Thoracic aorta (tissue), 2 donors: ENCODE results near the gene PHF12. TPM values are rescaled to one million over a fixed set of nuclear protein-coding genes. Genes with fewer than 3 reads are reported as not detected.

Experiments used
- ATAC-seq: fragments of 150-250 bp; one replicate; pipeline ENCODE4 v1.8.0; 2017; ENCODE audit warnings: low read depth; ENCODE audit not compliant: insufficient number of reproducible peaks, low FRiP score
- DNase-seq: peaks from one replicate; pipeline ENCODE4 v3.0.0-alpha.2; 2020; ENCODE audit warnings: low spot score
- H3K27ac ChIP-seq, 2 donors: fragments of 200-600 bp; sonication (generic); 1 replicate in 1 of 2; 2 replicates in 1 of 2; pipeline ENCODE4 v1.5.1; 2016; ENCODE audit warnings: mild to moderate bottlenecking in 2 of 2, moderate library complexity in 2 of 2
- H3K27me3 ChIP-seq: fragments of 200-600 bp; sonication (generic); replicated peaks from 2 replicates; pipeline ENCODE4 v1.6.0; 2016; ENCODE audit warnings: mild to moderate bottlenecking; ENCODE audit not compliant: insufficient read depth
- H3K36me3 ChIP-seq: fragments of 200-600 bp; sonication (generic); one replicate; pipeline ENCODE4 v1.5.1; 2016
- H3K4me1 ChIP-seq, 2 donors: fragments of 200-600 bp; sonication (generic); 1 replicate in 1 of 2; 2 replicates in 1 of 2; pipeline versions ENCODE4 v1.5.1 to v1.6.0; 2016; ENCODE audit warnings: low read depth in 2 of 2, mild to moderate bottlenecking in 1 of 2; ENCODE audit not compliant: control insufficient read depth in 1 of 2
- H3K4me3 ChIP-seq: fragments of 200-600 bp; sonication (generic); 2 replicates; pipeline ENCODE4 v1.5.1; 2016; ENCODE audit warnings: mild to moderate bottlenecking
- H3K9me3 ChIP-seq: fragments of 200-600 bp; sonication (generic); 2 replicates; pipeline ENCODE4 v1.5.1; 2016
- total RNA-seq, 2 donors: library from RNA; depleted of rRNA; stranded (reverse); fragments of >200 nt; gene quantifications; one replicate each; pipeline versions ENCODE4 v1.1.0 to v1.2.3, GENCODE V29; 2016
- TF ChIP-seq, protein P1 (sequence below): fragments of 200-600 bp; sonication (generic); IDR thresholded peaks from one replicate; pipeline ENCODE4 v1.5.1; 2019; ENCODE audit warnings: antibody characterized with exemption

PHF12 gene
- total RNA-seq, 2 donors from 2014 or later: 46.4 to 99.4 TPM

DNA sequence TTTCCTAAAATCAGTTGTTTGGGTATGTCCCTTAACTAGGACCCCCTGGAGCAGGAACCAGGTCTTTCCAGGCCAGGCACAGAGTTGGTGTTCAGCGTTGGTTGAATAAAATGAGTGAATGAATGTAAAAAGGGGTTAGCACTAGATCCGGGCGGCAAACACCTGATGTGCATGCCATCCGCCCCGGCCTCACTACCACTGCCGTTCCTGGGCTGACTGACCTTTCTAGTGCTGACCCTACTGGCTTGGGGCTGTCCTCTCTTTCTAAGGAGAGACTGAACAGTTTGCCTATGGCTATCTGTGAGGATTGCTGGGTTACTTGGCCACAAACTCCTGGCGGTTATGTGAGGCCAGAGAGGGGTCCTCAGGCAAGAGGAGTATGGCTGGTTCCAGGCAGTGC is 10.1 kb upstream of the PHF12 start:
- Histone ChIP-seq H3K4me3 (no peak overlapping the region), H3K36me3 (no peaks in the 10 kb centered on the region), H3K4me1 (no peaks in the 10 kb centered on the region), H3K27ac (no peak overlapping the region), H3K27me3 (no peaks in the 10 kb centered on the region), H3K9me3 (no peaks in the 10 kb centered on the region)
- DNase-seq (no peak), ATAC-seq (no peak)
- TF ChIP-seq, protein P1, sequence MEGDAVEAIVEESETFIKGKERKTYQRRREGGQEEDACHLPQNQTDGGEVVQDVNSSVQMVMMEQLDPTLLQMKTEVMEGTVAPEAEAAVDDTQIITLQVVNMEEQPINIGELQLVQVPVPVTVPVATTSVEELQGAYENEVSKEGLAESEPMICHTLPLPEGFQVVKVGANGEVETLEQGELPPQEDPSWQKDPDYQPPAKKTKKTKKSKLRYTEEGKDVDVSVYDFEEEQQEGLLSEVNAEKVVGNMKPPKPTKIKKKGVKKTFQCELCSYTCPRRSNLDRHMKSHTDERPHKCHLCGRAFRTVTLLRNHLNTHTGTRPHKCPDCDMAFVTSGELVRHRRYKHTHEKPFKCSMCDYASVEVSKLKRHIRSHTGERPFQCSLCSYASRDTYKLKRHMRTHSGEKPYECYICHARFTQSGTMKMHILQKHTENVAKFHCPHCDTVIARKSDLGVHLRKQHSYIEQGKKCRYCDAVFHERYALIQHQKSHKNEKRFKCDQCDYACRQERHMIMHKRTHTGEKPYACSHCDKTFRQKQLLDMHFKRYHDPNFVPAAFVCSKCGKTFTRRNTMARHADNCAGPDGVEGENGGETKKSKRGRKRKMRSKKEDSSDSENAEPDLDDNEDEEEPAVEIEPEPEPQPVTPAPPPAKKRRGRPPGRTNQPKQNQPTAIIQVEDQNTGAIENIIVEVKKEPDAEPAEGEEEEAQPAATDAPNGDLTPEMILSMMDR: no peak

DNA sequence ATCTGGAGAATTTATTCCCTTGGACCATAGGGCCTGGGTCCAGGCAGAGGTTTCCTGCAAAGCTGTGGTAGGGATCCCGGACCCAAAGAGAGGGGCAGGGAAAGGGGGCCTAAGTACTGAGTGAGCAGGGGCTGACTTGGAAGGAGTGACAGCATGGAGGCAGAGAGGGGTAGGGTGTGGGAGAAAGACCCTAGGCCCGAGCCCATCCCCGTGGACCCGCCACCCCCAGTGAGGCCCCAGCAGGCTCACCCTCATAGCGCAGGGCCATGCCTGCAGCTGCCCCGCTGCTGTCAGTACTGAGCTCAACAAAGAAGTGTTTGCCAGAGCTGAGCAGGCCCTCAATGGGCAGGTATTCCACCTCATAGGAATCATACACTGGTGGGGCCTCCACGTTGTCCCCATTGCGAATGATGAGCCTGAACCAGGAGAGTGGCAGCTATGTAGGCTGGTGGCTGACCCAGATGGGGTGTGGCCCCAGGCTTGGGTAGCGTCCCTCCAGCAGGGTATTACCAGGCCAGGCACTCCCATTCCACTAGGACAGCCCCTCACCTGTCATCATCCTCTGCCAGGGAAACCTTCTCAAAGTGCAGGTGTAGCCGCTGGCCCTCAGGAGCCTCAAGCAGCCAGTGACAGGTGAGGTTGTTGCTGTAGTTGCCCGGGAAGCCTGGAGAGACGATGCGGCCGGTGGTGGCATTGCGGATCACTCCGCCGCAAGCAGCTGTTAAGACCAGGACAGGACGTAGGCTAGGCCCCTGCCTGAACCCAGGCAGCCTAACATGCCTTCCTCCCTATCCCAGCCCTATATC is 9.1 kb upstream of the PHF12 start:
- no peak overlapping the region for H3K27ac ChIP-seq
- DNase-seq (no peak), ATAC-seq (no peak)
- TF ChIP-seq, protein P1: no peak
- no peaks in the 10 kb centered on the region for H3K4me1 ChIP-seq
- H3K27me3 ChIP-seq: no peaks in the 10 kb centered on the region
- no peaks in the 10 kb centered on the region for H3K9me3 ChIP-seq
- H3K36me3 ChIP-seq: no peaks in the 10 kb centered on the region
- H3K4me3 ChIP-seq: no peak overlapping the region

DNA sequence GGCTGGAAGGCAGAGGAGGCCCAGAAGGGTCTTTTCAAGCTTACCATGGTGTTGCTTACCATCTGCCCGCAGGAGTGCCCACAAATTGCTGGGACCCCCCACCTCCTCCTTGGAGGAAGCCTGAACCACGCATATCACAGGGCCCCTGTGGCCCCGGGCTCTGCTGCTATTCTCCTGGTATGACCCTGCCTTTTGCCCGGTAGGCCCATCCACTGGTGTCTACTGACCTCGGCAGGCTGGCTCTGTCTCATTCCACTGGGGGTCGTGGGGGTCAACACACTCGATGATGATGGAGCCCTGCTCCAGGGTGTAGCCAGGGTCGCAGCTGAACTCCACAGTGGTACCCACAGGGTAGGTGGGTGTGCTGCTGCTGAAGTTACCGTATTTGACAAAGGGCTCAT is 8.2 kb upstream of the PHF12 start:
- Histone ChIP-seq H3K27ac (no peak overlapping the region), H3K4me3 (no peak overlapping the region), H3K36me3 (no peaks in the 10 kb centered on the region), H3K9me3 (no peaks in the 10 kb centered on the region), H3K4me1 (no peaks in the 10 kb centered on the region), H3K27me3 (no peaks in the 10 kb centered on the region)
- ATAC-seq: no peak
- TF ChIP-seq, protein P1: no peak
- no peak for DNase-seq

DNA sequence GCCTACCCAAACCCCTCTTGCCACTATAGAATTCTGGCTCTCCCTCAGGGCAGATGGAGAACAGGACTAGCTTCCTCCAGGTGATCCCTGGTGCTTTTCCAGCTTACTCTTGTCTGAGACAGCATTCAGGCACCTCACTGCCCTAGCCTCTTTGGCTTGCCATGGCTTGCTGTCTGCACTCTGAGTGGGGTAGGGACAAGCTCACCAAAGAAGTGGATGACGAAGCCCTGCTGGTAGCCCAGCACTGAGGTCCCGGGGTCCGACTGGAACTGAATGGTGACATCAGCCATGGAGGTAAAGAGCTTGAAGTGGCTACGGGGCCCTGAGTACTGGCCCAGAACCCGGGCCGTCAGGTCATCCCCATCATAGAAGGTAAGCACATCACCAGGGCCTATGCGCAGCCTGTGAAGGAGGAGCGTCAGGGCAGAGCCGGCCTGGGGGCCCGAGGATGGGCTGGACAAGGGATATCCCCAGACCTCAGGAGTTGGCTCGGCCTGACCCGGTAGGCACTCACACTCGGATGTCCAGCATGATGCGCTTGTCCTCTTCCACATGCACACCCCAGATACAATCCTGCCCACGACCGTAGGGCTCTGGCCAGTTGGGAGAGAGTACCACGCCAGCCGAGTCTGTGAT is 7.6 kb upstream of the PHF12 start:
- Histone ChIP-seq H3K27ac (no peak overlapping the region), H3K4me3 (no peak overlapping the region), H3K36me3 (no peaks in the 10 kb centered on the region), H3K4me1 (no peaks in the 10 kb centered on the region), H3K9me3 (no peaks in the 10 kb centered on the region), H3K27me3 (no peaks in the 10 kb centered on the region)
- TF ChIP-seq, protein P1: no peak
- ATAC-seq (no peak), DNase-seq (no peak)

DNA sequence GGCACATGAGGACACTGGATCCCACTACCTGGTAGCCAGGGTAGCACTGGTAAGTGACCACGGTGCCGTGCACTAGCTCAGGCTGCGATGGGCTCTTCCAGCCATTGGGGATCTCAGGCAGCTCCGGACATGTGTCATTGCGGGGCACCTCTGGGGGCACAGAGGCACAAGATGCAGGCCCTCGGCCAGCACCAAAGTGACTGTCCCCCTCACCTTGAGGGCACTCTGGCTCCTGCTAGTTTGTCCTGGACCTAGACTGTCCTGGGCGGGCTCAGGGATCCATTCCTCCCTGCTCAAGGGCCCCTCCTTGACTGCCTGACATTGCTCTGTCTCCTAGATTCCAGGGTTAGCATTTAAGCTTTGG is 6.7 kb upstream of the PHF12 start:
- TF ChIP-seq, protein P1: no peak
- Histone ChIP-seq H3K36me3 (no peaks in the 10 kb centered on the region), H3K9me3 (no peaks in the 10 kb centered on the region), H3K4me1 (peaks cover 0 to 5% of the 10 kb centered on the region in 2 donors), H3K4me3 (no peak overlapping the region), H3K27ac (no peak overlapping the region), H3K27me3 (no peaks in the 10 kb centered on the region)
- DNase-seq (no peak), ATAC-seq (no peak)
